ENCODE measurements around the gene ARHGAP44. TPM values are rescaled to one million over a fixed set of nuclear protein-coding genes. Genes with fewer than 3 reads are reported as not detected.

The ARHGAP44 gene, protein sequence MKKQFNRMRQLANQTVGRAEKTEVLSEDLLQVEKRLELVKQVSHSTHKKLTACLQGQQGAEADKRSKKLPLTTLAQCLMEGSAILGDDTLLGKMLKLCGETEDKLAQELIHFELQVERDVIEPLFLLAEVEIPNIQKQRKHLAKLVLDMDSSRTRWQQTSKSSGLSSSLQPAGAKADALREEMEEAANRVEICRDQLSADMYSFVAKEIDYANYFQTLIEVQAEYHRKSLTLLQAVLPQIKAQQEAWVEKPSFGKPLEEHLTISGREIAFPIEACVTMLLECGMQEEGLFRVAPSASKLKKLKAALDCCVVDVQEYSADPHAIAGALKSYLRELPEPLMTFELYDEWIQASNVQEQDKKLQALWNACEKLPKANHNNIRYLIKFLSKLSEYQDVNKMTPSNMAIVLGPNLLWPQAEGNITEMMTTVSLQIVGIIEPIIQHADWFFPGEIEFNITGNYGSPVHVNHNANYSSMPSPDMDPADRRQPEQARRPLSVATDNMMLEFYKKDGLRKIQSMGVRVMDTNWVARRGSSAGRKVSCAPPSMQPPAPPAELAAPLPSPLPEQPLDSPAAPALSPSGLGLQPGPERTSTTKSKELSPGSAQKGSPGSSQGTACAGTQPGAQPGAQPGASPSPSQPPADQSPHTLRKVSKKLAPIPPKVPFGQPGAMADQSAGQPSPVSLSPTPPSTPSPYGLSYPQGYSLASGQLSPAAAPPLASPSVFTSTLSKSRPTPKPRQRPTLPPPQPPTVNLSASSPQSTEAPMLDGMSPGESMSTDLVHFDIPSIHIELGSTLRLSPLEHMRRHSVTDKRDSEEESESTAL
- 2.4 to 2.7 TPM (median 2.4 TPM) in 5 replicates for total RNA-seq (2022; extraction: Qiagen RNA extraction)

DNA sequence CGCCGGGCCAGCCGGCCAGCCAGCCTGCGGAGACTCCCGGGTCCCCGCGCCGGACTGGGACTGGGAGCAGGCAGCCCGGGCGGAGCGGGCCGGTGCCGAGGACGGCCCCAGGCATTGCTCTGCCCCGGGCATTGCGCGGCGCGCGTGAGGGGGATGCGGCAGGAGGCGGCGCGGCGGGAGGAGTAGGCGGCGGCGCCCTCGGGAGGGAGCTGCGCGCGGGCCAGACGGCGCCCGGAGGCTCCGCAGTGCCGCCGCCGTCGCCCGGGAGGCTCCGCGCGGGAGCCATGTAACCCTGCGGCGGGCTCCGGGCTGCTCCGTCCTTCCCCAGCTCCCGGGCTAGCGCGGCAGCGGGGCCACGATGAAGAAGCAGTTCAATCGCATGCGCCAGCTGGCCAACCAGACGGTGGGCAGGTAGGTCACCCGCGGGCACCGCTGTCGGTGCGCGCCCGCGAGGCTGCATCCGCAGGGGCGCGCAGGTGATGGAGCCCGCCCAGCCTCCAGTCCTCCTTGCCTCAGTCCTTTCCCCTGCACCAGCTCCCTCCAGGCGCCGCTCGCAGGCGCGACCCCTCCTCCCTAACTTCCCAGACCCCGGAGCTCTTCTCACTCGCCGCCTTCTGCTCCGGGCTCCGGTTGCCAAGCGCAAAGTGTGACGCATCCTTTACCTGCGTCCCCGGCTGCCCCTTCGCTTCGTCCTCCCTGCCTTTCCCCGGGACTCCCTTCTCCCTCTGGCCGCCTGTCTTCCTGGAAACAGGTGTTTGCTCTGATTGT is at the start of gene ARHGAP44:
Gene ARHGAP44, plus strand, starts transcription at position 18 of the 768 bp plus-strand sequence. Its CDS starts 341 bp downstream, at position 359.

GRCh38 chr17:13017655-13018459 is 228.6 kb downstream of the ARHGAP44 start, which contains the start of gene ELAC2:
TSS of gene ELAC2 (minus strand) at chr17:13018027. CDS start at chr17:13017947, 80 bp downstream.

Other genes with a start within 250 kb of the ARHGAP44 start
- 0.71 to 1.4 TPM (median 0.92 TPM) in 5 replicates for gene MYOCD, start 123.6 kb upstream of the ARHGAP44 start, total RNA-seq (2022; extraction: Qiagen RNA extraction)
- gene ELAC2, start 228.5 kb downstream of the ARHGAP44 start, total RNA-seq (2022; extraction: Qiagen RNA extraction), result 99.7 to 112 TPM (median 103 TPM) in 5 replicates

All from A549 treated with Hydrocortisone at 1 μM for 4 hours (cell line).